GM12892 (cell line): Measurements from ENCODE around the gene KCNJ8.

Experiments used
- DNase-seq: peaks from one replicate; pipeline ENCODE4 v3.0.0; 2011; ENCODE audit not compliant: insufficient read length
- FAIRE-seq: peaks from 2 replicates; lab custom pipeline; 2011; peaks lifted over from hg19 to GRCh38; lab: Jason Lieb, UNC
- POLR2A ChIP-seq: IDR thresholded peaks from 2 replicates; pipeline ENCODE4 v1.6.1; 2011; ENCODE audit warnings: low read depth, low read length, control low read depth
- POLR2AphosphoS5 ChIP-seq: IDR thresholded peaks from 2 replicates; pipeline ENCODE4 v1.6.1; 2011; ENCODE audit warnings: low read depth, low read length, control low read depth
- TAF1 ChIP-seq: IDR thresholded peaks from 2 replicates; pipeline ENCODE4 v1.6.1; 2011; ENCODE audit warnings: low read depth, mild to moderate bottlenecking, control low read depth, low read length, borderline replicate concordance

The KCNJ8 gene

GRCh38 chr12:21756699-21757098 is 17.8 kb downstream of the KCNJ8 start:
- no peak for DNase-seq
- TF ChIP-seq POLR2AphosphoS5 (no peak), TAF1 (no peak), POLR2A (no peak)
- FAIRE-seq: no peak

- no peak for TF ChIP-seq TAF1
- TF ChIP-seq POLR2A: no peak
- TF ChIP-seq POLR2AphosphoS5: no peak
- no peak for FAIRE-seq
- no peak for DNase-seq
Measured at GRCh38 chr12:21751517-21751916, 23.0 kb downstream of the KCNJ8 start.

- TF ChIP-seq POLR2A (no peak), TAF1 (no peak), POLR2AphosphoS5 (no peak)
- no peak for DNase-seq
- FAIRE-seq: no peak
Measured at GRCh38 chr12:21745258-21745657, 29.2 kb downstream of the KCNJ8 start.

- no peak for DNase-seq
- TF ChIP-seq POLR2AphosphoS5 (no peak), TAF1 (no peak), POLR2A (no peak)
- no peak for FAIRE-seq
Measured at GRCh38 chr12:21731144-21731543, 43.4 kb downstream of the KCNJ8 start.

DNA sequence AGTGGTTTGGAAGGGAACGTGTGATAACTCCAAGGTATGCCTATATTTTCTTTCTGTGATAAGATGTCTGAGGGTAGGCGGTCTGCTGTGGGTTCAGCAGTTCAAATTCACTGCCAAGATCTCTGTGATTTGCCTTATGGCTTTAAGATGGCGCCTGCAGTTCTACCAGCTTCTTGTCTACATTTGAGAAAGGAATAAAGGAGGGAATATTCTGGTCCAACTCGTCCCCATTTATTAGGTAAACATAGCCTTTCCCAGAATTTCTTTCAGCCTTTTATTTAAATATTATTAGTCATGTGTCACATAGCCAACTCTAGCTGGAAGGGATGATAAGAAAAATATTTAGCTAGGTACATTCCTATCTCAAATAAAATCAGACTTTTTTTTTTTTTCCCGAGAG is 48.8 kb downstream of the KCNJ8 start:
- DNase-seq (no peak), FAIRE-seq (no peak)
- TF ChIP-seq POLR2AphosphoS5 (no peak), POLR2A (no peak), TAF1 (no peak)

DNA sequence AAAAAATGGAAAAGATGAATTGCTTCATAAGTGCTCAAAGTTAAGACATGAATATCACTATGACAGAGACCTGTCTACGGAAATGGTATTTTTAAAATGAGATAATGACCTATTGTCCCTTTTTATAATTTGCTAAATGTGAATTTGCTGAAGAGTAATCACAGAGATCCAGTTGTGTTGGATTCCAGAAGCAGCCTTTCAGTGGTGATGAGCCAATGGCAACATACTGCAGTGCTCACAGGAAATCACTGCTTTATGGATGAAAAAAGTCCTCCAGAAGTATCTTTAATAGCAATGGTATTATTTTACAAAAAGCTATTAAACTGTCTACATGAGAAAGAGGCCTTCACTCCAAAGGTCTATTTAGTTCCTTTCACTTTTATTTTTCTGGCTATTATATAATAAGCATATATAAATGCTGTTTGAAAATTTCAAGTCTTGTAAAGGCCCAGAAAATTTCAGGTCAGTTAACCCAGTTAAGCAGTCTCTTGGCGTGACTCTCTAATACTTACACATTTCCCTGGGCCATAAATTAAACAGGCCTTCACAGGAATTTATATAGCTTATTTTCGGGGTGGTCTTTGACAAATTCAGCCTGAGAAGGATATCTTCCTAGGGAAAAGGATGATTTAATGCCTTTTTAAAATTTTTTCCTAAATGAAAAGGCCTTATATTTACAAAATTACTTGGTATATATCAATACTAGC is 55.4 kb downstream of the KCNJ8 start:
- no peak for TF ChIP-seq TAF1
- no peak for TF ChIP-seq POLR2AphosphoS5
- no peak for TF ChIP-seq POLR2A
- FAIRE-seq (no peak), DNase-seq (no peak)

DNA sequence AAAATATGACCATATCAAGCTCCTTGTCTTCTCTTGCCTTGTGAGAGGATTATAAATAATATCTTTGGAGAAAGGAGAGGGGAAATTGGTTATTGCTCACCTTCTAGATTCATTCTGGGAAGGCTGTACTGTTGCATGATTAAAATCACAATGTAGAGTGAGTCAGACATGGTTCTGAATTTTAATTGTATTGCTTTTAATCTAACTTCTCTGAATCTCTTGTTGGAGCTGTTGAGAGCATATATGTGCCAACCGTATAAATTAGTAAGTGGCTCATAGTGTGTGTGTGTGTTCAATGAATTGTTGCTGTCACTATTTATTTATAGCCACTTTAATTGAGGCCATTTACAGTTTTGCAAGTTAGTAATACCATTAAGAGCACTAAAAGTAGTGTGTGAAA is 56.1 kb downstream of the KCNJ8 start:
- TF ChIP-seq POLR2A (no peak), POLR2AphosphoS5 (no peak), TAF1 (no peak)
- DNase-seq: no peak
- FAIRE-seq: no peak

DNA sequence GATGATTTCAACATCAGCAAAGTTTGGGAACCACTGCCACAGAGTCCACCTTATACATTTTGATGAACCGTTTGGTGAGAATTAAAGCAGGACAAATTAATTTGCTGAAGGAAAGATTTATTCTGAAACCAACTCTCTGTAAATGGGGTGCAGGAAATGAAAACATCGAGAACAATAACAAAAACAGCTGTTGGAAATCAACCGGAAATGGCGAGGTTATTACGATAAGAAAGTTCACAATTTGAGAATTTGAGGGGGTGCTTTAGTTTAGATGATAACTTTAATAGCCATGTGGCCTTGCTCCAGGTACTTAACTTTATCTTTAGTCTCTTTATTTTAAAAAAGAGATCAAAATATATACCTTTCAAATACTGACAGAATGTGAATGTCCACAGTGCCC is 56.7 kb downstream of the KCNJ8 start:
- FAIRE-seq: no peak
- no peak for DNase-seq
- no peak for TF ChIP-seq POLR2A
- no peak for TF ChIP-seq TAF1
- no peak for TF ChIP-seq POLR2AphosphoS5

DNA sequence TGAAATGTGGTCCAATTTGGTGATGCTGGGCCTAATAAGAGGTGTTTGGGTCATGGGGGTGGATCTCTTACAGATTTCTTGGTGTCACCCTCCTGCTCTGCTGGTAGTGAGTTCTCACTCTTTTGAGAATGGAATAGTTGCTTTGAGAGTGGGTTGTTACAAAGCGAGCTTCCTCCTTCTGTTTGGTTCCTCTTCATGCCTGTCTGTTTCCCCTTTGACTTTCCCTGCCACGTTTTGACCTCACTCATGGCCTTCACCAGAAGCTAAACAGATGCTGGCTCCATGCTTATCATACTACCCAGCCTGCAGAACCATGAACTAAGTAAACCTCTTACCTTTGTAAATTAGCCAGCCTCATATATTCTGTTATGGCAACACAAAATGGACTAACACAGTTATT is 59.1 kb downstream of the KCNJ8 start:
- FAIRE-seq (no peak), DNase-seq (no peak)
- TF ChIP-seq POLR2AphosphoS5 (no peak), POLR2A (no peak), TAF1 (no peak)
